Right lobe of liver (tissue), 6 donors: Measurements from ENCODE around the gene ATP1B3. TPM values are rescaled to one million over a fixed set of nuclear protein-coding genes. Genes with fewer than 3 reads are reported as not detected.
A peak's percentile ranks its signal among the peaks of the same experiment; 100 is the strongest.

ENCODE experiments used
- ATAC-seq, 4 donors: fragments of 200-7000 bp; cut with Tn5 transposase; one replicate each; pipeline ENCODE4 v1.9.1; 2020; ENCODE audit warnings: mild to moderate bottlenecking in 4 of 4, moderate library complexity in 4 of 4
- DNase-seq, 3 donors: peaks; one replicate each; pipeline ENCODE4 v3.0.0-alpha.2; 2020
- H3K27ac ChIP-seq, 3 donors: fragments of 200-600 bp; one replicate each; pipeline ENCODE4 v1.8.0; 2022
- H3K27me3 ChIP-seq, 2 donors: fragments of 200-600 bp; one replicate each; pipeline ENCODE4 v1.8.0; 2022
- H3K36me3 ChIP-seq, 4 donors: fragments of 200-600 bp; sonication (generic) in 1 of 4; one replicate each; pipeline versions ENCODE4 v1.5.1 to v1.8.0; 2017 to 2022; ENCODE audit warnings: control low read depth in 1 of 4
- H3K4me1 ChIP-seq, 4 donors: fragments of 200-600 bp; sonication (generic) in 1 of 4; one replicate each; pipeline versions ENCODE4 v1.5.1 to v1.8.0; 2017 to 2022; ENCODE audit warnings: control low read depth in 1 of 4
- H3K4me3 ChIP-seq, 3 donors: fragments of 200-600 bp; one replicate each; pipeline ENCODE4 v1.8.0; 2022
- H3K9me3 ChIP-seq, 4 donors: fragments of 200-600 bp; sonication (generic) in 1 of 4; one replicate each; pipeline versions ENCODE4 v1.5.1 to v1.8.0; 2017 to 2022; ENCODE audit warnings: control low read depth in 1 of 4
- POLR2A ChIP-seq: fragments of 450-650 bp; IDR thresholded peaks from one replicate; pipeline ENCODE4 v1.6.1; 2017; ENCODE audit warnings: antibody characterized with exemption, mild to moderate bottlenecking
- WGBS: methylation state at CpG from one replicate; pipeline ENCODE4 v1.1.6; 2018; ENCODE audit warnings: low coverage, low lambda C conversion rate; ENCODE audit not compliant: insufficient coverage; ENCODE audit errors: missing lambda C conversion rate; 5-methylcytosine and 5-hydroxymethylcytosine counted together
- intact Hi-C, 2 donors: fragments of 100-400 bp; cut with DNase I; formaldehyde crosslinking; loops; one replicate each; pipeline versions ENCODE4 v1.11.2 to v1.14.1; 2022
- total RNA-seq, 6 experiments: library from RNA; depleted of rRNA in 2 of 6; stranded (reverse); fragments of >200 nt in 2 of 6; fragmentation: NEBNext Ultra II Directional in 3 of 6; extraction: Animal tissue kit (Norgen Biotek cat#: 25700) in 3 of 6; gene quantifications; one replicate each; pipeline versions ENCODE4 v1.1.0 to v1.2.4, GENCODE V29; 2016 to 2023
- TF ChIP-seq, protein P1 (sequence below), 4 donors: fragments of 200-600 bp in 3 of 4; fragments of 450-650 bp in 1 of 4; IDR thresholded peaks; one replicate each; pipeline versions ENCODE4 v1.5.1 to v1.8.0; 2016 to 2022; ENCODE audit warnings: antibody characterized with exemption in 4 of 4, mild to moderate bottlenecking in 2 of 4
- donor health status: DM: no; HTN: yes; CAD: no.
- donor health status: DM: no; HTN: no; CAD: no.
- donor health status: DM: no; HTN: no; CAD: no.
- donor health status: DM: no; HTN: yes; CAD: no.
- donor health status: DM: no; HTN: yes; CAD: no.

The ATP1B3 gene
- total RNA-seq, 6 experiments from 2014 or later, result 6.6 to 19.4 (median 9.3) TPM

DNA sequence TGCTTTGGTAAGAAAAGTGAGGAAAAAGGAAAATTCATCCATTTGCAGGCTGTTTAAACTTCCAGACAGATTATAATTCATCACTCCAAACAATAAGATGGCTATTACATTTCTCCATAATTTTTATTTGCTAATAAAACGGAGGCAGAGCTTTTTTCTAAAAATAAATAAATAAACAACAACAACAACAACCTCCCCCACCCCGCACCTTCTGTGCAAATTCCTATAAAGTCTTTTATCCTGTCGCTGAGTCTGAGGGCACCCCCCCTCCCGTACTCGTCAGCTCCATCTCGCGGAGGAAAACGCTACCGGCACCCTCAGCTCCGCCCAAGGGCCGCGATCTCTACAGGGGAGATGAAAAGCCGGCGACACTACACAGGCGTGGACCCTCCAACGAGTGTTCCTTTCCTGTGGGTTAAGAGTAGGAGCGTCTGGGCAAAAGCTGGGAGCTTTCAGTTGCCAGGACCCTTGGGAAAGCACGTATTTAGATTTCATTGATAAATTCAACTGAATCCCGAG is 1.0 kb upstream of the ATP1B3 start:
- peak overlapping the region; percentile 63 to 78 (median 64) for H3K4me3 ChIP-seq
- H3K27ac ChIP-seq, result peak overlapping the region; percentile 86 to 92 (median 90)
- no peaks in the 10 kb centered on the region for H3K36me3 ChIP-seq
- H3K9me3 ChIP-seq, result no peaks in the 10 kb centered on the region
- 0% methylated on average over 19 of the region's 19 CpGs for WGBS
- intact Hi-C loops, result no loop called here
- DNase-seq (peak; percentile 83 to 88 (median 87)), ATAC-seq (peak; percentile 84 to 90 (median 88))
- H3K4me1 ChIP-seq, result peaks cover 0 to 4% (median 0%) of the 10 kb centered on the region in 4 donors
- H3K27me3 ChIP-seq, result no peaks in the 10 kb centered on the region
- TF ChIP-seq, protein P1, sequence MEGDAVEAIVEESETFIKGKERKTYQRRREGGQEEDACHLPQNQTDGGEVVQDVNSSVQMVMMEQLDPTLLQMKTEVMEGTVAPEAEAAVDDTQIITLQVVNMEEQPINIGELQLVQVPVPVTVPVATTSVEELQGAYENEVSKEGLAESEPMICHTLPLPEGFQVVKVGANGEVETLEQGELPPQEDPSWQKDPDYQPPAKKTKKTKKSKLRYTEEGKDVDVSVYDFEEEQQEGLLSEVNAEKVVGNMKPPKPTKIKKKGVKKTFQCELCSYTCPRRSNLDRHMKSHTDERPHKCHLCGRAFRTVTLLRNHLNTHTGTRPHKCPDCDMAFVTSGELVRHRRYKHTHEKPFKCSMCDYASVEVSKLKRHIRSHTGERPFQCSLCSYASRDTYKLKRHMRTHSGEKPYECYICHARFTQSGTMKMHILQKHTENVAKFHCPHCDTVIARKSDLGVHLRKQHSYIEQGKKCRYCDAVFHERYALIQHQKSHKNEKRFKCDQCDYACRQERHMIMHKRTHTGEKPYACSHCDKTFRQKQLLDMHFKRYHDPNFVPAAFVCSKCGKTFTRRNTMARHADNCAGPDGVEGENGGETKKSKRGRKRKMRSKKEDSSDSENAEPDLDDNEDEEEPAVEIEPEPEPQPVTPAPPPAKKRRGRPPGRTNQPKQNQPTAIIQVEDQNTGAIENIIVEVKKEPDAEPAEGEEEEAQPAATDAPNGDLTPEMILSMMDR (IDR thresholded peaks at IDR 0.05), result peak; percentile 60 to 88 (median 86)
- no peak for TF ChIP-seq POLR2A

DNA sequence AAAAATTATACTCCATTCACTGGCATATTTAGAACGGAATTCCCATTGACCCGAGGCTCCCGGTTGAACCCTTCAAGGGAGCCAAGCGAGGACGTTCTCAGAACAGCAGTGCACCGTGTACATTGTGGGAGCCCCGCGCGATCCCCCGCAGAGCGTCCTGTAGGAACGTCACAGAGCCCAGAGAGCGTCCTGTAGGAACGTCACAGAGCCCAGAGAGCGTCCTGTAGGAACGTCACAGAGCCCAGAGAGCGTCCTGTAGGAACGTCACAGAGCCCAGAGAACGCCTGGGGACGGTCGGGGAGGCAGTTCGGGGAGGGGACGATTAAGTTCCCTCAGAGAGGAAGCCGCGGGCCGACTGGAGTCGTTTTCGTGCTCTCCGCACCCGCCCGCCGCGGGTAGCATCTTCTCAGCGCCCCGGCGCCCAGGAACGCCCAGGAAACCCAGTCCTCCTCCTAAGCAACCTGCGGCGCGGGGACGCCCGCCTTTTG is 506 bp upstream of the ATP1B3 start:
- no peaks in the 10 kb centered on the region for H3K36me3 ChIP-seq
- WGBS, result no CpG with 5 or more reads among the region's 42 CpGs
- DNase-seq, result peak; percentile 62 to 75 (median 72)
- peak; percentile 65 to 71 (median 70) for ATAC-seq
- peaks cover 0 to 4% (median 0%) of the 10 kb centered on the region in 4 donors for H3K4me1 ChIP-seq
- intact Hi-C loops, result no loop called here
- H3K27ac ChIP-seq, result peak overlapping the region; percentile 86 to 92 (median 90)
- H3K9me3 ChIP-seq, result no peaks in the 10 kb centered on the region
- no peaks in the 10 kb centered on the region for H3K27me3 ChIP-seq
- no peak for TF ChIP-seq POLR2A
- TF ChIP-seq, protein P1 (IDR thresholded peaks at IDR 0.05), result no peak
- H3K4me3 ChIP-seq, result peak overlapping the region; percentile 63 to 78 (median 64)

DNA sequence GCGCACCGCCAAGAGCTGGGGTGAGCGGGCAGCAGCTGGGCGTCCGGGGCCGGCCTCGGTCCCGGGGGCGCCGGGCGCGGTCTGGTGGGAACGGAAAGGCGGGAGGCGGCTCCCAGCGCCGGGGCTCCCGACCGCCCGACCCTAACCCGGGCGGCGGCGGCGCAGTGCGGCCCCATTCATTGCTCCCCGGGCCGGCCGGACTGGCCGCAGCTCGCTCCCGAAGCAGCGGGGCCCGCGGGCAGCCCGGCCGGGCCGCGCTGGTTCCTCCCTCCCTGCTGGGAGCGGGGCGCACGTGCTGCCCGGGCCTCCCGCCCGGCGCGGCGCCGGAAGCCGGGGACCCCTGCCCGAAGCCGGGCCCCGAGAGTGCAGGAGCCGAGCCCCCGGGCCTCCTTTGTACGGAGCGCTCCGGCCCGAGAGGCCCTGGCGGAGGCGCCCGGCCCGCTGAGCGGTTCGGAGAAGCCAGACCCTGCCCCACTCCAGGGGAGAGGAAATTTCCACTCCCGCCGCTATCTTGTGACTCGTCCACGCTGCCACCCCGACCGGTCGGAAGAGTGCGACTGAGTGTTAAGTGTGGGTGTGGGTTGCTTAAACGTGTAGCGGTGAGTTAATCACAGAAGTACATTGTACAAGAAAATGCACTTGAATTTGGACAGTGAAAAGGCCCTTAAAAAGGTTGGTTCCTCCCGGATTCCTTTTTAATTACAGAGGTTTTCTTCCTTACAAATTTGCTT is 613 bp downstream of the ATP1B3 start:
- intact Hi-C loops, result no loop called here
- peaks cover 0 to 4% (median 0%) of the 10 kb centered on the region in 4 donors for H3K4me1 ChIP-seq
- H3K9me3 ChIP-seq, result no peaks in the 10 kb centered on the region
- 4% methylated on average over 15 of the region's 76 CpGs for WGBS
- no peaks in the 10 kb centered on the region for H3K27me3 ChIP-seq
- TF ChIP-seq, protein P1 (IDR thresholded peaks at IDR 0.05), result no peak
- TF ChIP-seq POLR2A, result no peak
- H3K36me3 ChIP-seq, result no peaks in the 10 kb centered on the region
- peak overlapping the region; percentile 63 to 78 (median 76) for H3K4me3 ChIP-seq
- peak; percentile 19 to 41 (median 38) for ATAC-seq
- DNase-seq, result peak; percentile 57 to 66 (median 60)
- H3K27ac ChIP-seq, result peak overlapping the region; percentile 84 to 95 (median 90)

DNA sequence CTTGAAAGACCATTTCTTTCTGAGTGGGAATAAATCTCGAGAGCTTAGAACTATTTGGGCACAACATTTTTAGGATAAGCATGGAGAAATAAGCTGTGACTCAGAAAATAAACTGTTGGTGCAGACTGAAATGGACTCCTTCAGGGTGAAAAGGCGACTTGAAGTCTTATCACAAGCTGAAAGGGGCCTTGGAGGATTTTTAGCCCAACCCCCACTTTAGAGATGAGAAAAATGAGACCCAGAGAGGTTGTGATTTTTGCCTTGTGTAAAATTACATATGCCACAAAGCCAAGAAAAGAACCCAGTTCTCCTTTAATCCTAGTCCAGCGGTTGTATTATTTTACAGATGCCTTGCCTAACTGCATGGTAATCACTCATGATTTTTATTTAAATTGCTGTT is 1.5 kb downstream of the ATP1B3 start:
- peak overlapping the region in 2 of 3 donors; percentile 63 to 78 for H3K4me3 ChIP-seq
- H3K27ac ChIP-seq, result peak overlapping the region in 2 of 3 donors; percentile 84 to 90
- H3K36me3 ChIP-seq, result no peaks in the 10 kb centered on the region
- no peak for ATAC-seq
- no peaks in the 10 kb centered on the region for H3K9me3 ChIP-seq
- TF ChIP-seq POLR2A, result no peak
- TF ChIP-seq, protein P1 (IDR thresholded peaks at IDR 0.05), result no peak
- H3K27me3 ChIP-seq, result no peaks in the 10 kb centered on the region
- H3K4me1 ChIP-seq, result peaks cover 0 to 4% (median 0%) of the 10 kb centered on the region in 4 donors
- DNase-seq, result no peak
- intact Hi-C loops, result no loop called here
- 65% methylated on average over 3 of the region's 3 CpGs for WGBS
